GM23338 (cell line): Measurements from ENCODE around the gene ZNF148. TPM values are rescaled to one million over a fixed set of nuclear protein-coding genes. Genes with fewer than 3 reads are reported as not detected.

ENCODE experiments used
- ATAC-seq: fragments of 200-7000 bp; cut with Tn5 transposase; 3 replicates; pipeline ENCODE4 v1.9.1; 2020
- DNase-seq: peaks from one replicate; pipeline ENCODE4 v3.0.0-alpha.2; 2015; ENCODE audit warnings: low spot score
- H2AFZ ChIP-seq: fragments of 200-600 bp; sonication (generic); 2 replicates; pipeline ENCODE4 v1.8.0; 2016; ENCODE audit warnings: antibody characterized with exemption, mild to moderate bottlenecking, moderate library complexity
- H3F3A ChIP-seq: fragments of 200-600 bp; sonication (generic); replicated peaks from 2 replicates; pipeline ENCODE4 v1.8.0; 2017; ENCODE audit warnings: antibody characterized with exemption, mixed run types, low read depth
- H3K27ac ChIP-seq: fragments of 200-600 bp; sonication (generic); 2 replicates; pipeline ENCODE4 v1.6.1; 2016; ENCODE audit warnings: low read depth
- H3K27me3 ChIP-seq: fragments of 200-600 bp; sonication (generic); 2 replicates; pipeline ENCODE4 v1.8.0; 2016; ENCODE audit warnings: mild to moderate bottlenecking, mixed run types, moderate library complexity; ENCODE audit not compliant: insufficient read depth
- H3K36me3 ChIP-seq: fragments of 200-600 bp; sonication (generic); 2 replicates; pipeline ENCODE4 v1.8.0; 2016; ENCODE audit warnings: mild to moderate bottlenecking; ENCODE audit not compliant: insufficient read depth
- H3K4me1 ChIP-seq: fragments of 200-600 bp; sonication (generic); 2 replicates; pipeline ENCODE4 v1.8.0; 2016; ENCODE audit warnings: mild to moderate bottlenecking, moderate library complexity; ENCODE audit not compliant: insufficient read depth
- H3K4me2 ChIP-seq: fragments of 200-600 bp; sonication (generic); 2 replicates; pipeline ENCODE4 v1.7.1; 2017; ENCODE audit warnings: mixed run types
- H3K4me3 ChIP-seq: fragments of 200-600 bp; sonication (generic); 2 replicates; pipeline ENCODE4 v1.6.1; 2016; ENCODE audit warnings: mixed run types
- H3K79me2 ChIP-seq: fragments of 200-600 bp; sonication (generic); replicated peaks from 2 replicates; pipeline ENCODE4 v1.8.0; 2017; ENCODE audit warnings: mild to moderate bottlenecking; ENCODE audit not compliant: insufficient read depth
- H3K9me2 ChIP-seq: fragments of 200-600 bp; sonication (generic); 2 replicates; pipeline ENCODE4 v1.8.0; 2017; ENCODE audit not compliant: insufficient read depth
- H4K20me1 ChIP-seq: fragments of 200-600 bp; sonication (generic); replicated peaks from 2 replicates; pipeline ENCODE4 v1.8.0; 2017; ENCODE audit warnings: mild to moderate bottlenecking; ENCODE audit not compliant: insufficient read depth
- H3K27ac Mint-ChIP-seq: 2 replicates; pipeline ENCODE4 v1.8.0; 2020; ENCODE audit warnings: inconsistent platforms, mild to moderate bottlenecking, moderate library complexity, mixed read lengths
- H3K27me3 Mint-ChIP-seq: 3 replicates; pipeline ENCODE4 v1.8.0; 2022; ENCODE audit warnings: low read depth, mild to moderate bottlenecking, moderate library complexity, mixed read lengths, inconsistent platforms; ENCODE audit not compliant: insufficient read depth, poor library complexity
- H3K36me3 Mint-ChIP-seq: 3 replicates; pipeline ENCODE4 v1.8.0; 2021; ENCODE audit warnings: low read depth, mild to moderate bottlenecking, inconsistent platforms, moderate library complexity, mixed read lengths
- H3K4me1 Mint-ChIP-seq: 3 replicates; pipeline ENCODE4 v1.8.0; 2020; ENCODE audit warnings: mild to moderate bottlenecking, inconsistent platforms, mixed read lengths
- H3K4me3 Mint-ChIP-seq: 3 replicates; pipeline ENCODE4 v1.8.0; 2021; ENCODE audit warnings: moderate library complexity, mild to moderate bottlenecking, inconsistent platforms, mixed read lengths
- H3K9me3 Mint-ChIP-seq: 3 replicates; pipeline ENCODE4 v1.8.0; 2020; ENCODE audit warnings: moderate library complexity, mild to moderate bottlenecking, inconsistent platforms, mixed read lengths
- CREB1 ChIP-seq: fragments of 250-450 bp; sonication (Bioruptor Pico); IDR thresholded peaks from 2 replicates; pipeline ENCODE4 v1.5.0; 2020; ENCODE audit warnings: low read depth, mild to moderate bottlenecking, moderate library complexity
- EZH2 ChIP-seq: fragments of 200-600 bp; sonication (generic); IDR thresholded peaks from one replicate; pipeline ENCODE4 v1.8.0; 2017; ENCODE audit warnings: antibody characterized with exemption, mild to moderate bottlenecking, low read depth; ENCODE audit not compliant: unreplicated experiment
- EZH2phosphoT487 ChIP-seq: fragments of 200-600 bp; sonication (generic); IDR thresholded peaks from one replicate; pipeline ENCODE4 v1.8.1; 2018; ENCODE audit warnings: antibody characterized with exemption; ENCODE audit not compliant: unreplicated experiment
- JUNB ChIP-seq: IDR thresholded peaks from one replicate; pipeline ENCODE4 v1.6.1; 2016; ENCODE audit warnings: antibody characterized with exemption; ENCODE audit not compliant: unreplicated experiment
- NANOG ChIP-seq: IDR thresholded peaks from 2 replicates; pipeline ENCODE4 v1.6.1; 2016; ENCODE audit warnings: antibody characterized with exemption, borderline replicate concordance
- STAT1 ChIP-seq: IDR thresholded peaks from one replicate; pipeline ENCODE4 v1.6.1; 2016; ENCODE audit warnings: antibody characterized with exemption; ENCODE audit not compliant: unreplicated experiment
- ZNF114 ChIP-seq: fragments of 250-450 bp; sonication (Bioruptor Pico); IDR thresholded peaks from 2 replicates; pipeline ENCODE4 v1.5.0; 2020; ENCODE audit warnings: mild to moderate bottlenecking, moderate library complexity
- ZNF331 ChIP-seq: fragments of 250-450 bp; sonication (Bioruptor Pico); IDR thresholded peaks from 2 replicates; pipeline ENCODE4 v1.5.0; 2020; ENCODE audit warnings: low read depth, mild to moderate bottlenecking, moderate library complexity
- polyA plus RNA-seq: library from polyadenylated mRNA; unstranded; fragments of >200 nt; fragmentation: Nextera tagmentation; extraction: Ambion mirVana; gene quantifications from 2 replicates; pipeline ENCODE4 v1.2.1, GENCODE V29; 2016
- total RNA-seq: library from RNA; depleted of rRNA; stranded (reverse); fragments of >200 nt; shearing (Covaris generic); gene quantifications from 2 replicates; pipeline ENCODE4 v1.2.3, GENCODE V29; 2014
- TF ChIP-seq, protein P1 (sequence below): IDR thresholded peaks from one replicate; pipeline ENCODE4 v1.6.1; 2018; ENCODE audit warnings: antibody characterized with exemption; ENCODE audit not compliant: unreplicated experiment
- TF ChIP-seq, protein P2 (sequence below), 2 experiments: fragments of 200-600 bp in 1 of 2; sonication (generic) in 1 of 2; conservative IDR thresholded peaks; 2 replicates each; pipeline versions ENCODE4 v1.5.1 to v1.6.1; 2016 to 2017; ENCODE audit warnings: antibody characterized with exemption in 2 of 2, low read depth in 2 of 2, mild to moderate bottlenecking in 2 of 2, moderate library complexity in 1 of 2
- TF ChIP-seq, protein P3 (sequence below): IDR thresholded peaks from 2 replicates; pipeline ENCODE4 v1.6.1; 2016; ENCODE audit warnings: antibody characterized with exemption
- TF ChIP-seq, protein P4 (sequence below): fragments of 250-450 bp; sonication (Bioruptor Pico); IDR thresholded peaks from 2 replicates; pipeline ENCODE4 v1.5.0; 2020; ENCODE audit warnings: mild to moderate bottlenecking, moderate library complexity

ZNF148 gene
- total and polyA plus RNA-seq, 2 experiments from 2014 or later: 13.9 to 16.9 TPM

DNA sequence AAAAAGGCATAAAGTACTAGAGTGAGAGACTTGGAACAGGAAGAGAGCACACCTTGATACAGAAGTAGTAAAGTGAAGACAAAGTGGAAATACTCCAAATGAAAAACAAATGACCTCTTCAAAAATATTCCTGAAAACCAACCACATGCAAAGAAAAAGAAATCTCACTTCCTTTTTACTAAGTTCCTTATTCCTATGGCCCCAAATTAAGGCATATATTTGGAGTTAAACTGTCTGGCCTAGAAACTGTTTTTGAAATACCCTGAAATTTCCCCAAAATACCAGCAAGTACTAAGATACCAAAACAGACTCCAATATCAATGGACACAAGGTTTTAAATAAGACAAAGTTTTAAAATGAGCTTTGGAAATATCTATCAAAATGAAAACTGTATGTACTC lies 58.2 kb downstream of the ZNF148 start:
- Mint-ChIP-seq H3K27me3 (no peaks in the 10 kb centered on the region), H3K36me3 (peaks cover 5% of the 10 kb centered on the region; the same call in 1 of the 3 replicates), H3K27ac (peak overlapping the region; percentile 45), H3K4me3 (no peak overlapping the region), H3K4me1 (peaks cover 16% of the 10 kb centered on the region; the same call in 2 of the 3 replicates), H3K9me3 (no peaks in the 10 kb centered on the region)
- Histone ChIP-seq H3K36me3 (no peaks in the 10 kb centered on the region), H2AFZ (no peak overlapping the region), H3F3A (no peaks in the 10 kb centered on the region), H3K9me2 (no peaks in the 10 kb centered on the region), H3K27me3 (no peaks in the 10 kb centered on the region), H3K4me2 (no peak overlapping the region), H3K4me1 (peaks cover 21% of the 10 kb centered on the region), H3K27ac (no peak overlapping the region), H3K79me2 (no peaks in the 10 kb centered on the region; the same call in 1 of the 2 replicates), H3K4me3 (no peak overlapping the region), H4K20me1 (no peaks in the 10 kb centered on the region)
- DNase-seq (no peak), ATAC-seq (no peak)
- TF ChIP-seq ZNF114 (CRISPR knock-in tag) (no peak), NANOG (no peak), CREB1 (CRISPR knock-in tag) (no peak), ZNF331 (CRISPR knock-in tag) (no peak), STAT1 (no peak), JUNB (no peak), EZH2phosphoT487 (no peak), EZH2 (no peak)
- TF ChIP-seq, protein P1, sequence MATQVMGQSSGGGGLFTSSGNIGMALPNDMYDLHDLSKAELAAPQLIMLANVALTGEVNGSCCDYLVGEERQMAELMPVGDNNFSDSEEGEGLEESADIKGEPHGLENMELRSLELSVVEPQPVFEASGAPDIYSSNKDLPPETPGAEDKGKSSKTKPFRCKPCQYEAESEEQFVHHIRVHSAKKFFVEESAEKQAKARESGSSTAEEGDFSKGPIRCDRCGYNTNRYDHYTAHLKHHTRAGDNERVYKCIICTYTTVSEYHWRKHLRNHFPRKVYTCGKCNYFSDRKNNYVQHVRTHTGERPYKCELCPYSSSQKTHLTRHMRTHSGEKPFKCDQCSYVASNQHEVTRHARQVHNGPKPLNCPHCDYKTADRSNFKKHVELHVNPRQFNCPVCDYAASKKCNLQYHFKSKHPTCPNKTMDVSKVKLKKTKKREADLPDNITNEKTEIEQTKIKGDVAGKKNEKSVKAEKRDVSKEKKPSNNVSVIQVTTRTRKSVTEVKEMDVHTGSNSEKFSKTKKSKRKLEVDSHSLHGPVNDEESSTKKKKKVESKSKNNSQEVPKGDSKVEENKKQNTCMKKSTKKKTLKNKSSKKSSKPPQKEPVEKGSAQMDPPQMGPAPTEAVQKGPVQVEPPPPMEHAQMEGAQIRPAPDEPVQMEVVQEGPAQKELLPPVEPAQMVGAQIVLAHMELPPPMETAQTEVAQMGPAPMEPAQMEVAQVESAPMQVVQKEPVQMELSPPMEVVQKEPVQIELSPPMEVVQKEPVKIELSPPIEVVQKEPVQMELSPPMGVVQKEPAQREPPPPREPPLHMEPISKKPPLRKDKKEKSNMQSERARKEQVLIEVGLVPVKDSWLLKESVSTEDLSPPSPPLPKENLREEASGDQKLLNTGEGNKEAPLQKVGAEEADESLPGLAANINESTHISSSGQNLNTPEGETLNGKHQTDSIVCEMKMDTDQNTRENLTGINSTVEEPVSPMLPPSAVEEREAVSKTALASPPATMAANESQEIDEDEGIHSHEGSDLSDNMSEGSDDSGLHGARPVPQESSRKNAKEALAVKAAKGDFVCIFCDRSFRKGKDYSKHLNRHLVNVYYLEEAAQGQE: no peak
- TF ChIP-seq, protein P2, sequence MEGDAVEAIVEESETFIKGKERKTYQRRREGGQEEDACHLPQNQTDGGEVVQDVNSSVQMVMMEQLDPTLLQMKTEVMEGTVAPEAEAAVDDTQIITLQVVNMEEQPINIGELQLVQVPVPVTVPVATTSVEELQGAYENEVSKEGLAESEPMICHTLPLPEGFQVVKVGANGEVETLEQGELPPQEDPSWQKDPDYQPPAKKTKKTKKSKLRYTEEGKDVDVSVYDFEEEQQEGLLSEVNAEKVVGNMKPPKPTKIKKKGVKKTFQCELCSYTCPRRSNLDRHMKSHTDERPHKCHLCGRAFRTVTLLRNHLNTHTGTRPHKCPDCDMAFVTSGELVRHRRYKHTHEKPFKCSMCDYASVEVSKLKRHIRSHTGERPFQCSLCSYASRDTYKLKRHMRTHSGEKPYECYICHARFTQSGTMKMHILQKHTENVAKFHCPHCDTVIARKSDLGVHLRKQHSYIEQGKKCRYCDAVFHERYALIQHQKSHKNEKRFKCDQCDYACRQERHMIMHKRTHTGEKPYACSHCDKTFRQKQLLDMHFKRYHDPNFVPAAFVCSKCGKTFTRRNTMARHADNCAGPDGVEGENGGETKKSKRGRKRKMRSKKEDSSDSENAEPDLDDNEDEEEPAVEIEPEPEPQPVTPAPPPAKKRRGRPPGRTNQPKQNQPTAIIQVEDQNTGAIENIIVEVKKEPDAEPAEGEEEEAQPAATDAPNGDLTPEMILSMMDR (conservative IDR thresholded peaks at IDR 0.05; ENCODE audit: low read depth in 2 of 2): no peak
- TF ChIP-seq, protein P3, sequence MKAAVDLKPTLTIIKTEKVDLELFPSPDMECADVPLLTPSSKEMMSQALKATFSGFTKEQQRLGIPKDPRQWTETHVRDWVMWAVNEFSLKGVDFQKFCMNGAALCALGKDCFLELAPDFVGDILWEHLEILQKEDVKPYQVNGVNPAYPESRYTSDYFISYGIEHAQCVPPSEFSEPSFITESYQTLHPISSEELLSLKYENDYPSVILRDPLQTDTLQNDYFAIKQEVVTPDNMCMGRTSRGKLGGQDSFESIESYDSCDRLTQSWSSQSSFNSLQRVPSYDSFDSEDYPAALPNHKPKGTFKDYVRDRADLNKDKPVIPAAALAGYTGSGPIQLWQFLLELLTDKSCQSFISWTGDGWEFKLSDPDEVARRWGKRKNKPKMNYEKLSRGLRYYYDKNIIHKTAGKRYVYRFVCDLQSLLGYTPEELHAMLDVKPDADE: no peak
- TF ChIP-seq, protein P4, sequence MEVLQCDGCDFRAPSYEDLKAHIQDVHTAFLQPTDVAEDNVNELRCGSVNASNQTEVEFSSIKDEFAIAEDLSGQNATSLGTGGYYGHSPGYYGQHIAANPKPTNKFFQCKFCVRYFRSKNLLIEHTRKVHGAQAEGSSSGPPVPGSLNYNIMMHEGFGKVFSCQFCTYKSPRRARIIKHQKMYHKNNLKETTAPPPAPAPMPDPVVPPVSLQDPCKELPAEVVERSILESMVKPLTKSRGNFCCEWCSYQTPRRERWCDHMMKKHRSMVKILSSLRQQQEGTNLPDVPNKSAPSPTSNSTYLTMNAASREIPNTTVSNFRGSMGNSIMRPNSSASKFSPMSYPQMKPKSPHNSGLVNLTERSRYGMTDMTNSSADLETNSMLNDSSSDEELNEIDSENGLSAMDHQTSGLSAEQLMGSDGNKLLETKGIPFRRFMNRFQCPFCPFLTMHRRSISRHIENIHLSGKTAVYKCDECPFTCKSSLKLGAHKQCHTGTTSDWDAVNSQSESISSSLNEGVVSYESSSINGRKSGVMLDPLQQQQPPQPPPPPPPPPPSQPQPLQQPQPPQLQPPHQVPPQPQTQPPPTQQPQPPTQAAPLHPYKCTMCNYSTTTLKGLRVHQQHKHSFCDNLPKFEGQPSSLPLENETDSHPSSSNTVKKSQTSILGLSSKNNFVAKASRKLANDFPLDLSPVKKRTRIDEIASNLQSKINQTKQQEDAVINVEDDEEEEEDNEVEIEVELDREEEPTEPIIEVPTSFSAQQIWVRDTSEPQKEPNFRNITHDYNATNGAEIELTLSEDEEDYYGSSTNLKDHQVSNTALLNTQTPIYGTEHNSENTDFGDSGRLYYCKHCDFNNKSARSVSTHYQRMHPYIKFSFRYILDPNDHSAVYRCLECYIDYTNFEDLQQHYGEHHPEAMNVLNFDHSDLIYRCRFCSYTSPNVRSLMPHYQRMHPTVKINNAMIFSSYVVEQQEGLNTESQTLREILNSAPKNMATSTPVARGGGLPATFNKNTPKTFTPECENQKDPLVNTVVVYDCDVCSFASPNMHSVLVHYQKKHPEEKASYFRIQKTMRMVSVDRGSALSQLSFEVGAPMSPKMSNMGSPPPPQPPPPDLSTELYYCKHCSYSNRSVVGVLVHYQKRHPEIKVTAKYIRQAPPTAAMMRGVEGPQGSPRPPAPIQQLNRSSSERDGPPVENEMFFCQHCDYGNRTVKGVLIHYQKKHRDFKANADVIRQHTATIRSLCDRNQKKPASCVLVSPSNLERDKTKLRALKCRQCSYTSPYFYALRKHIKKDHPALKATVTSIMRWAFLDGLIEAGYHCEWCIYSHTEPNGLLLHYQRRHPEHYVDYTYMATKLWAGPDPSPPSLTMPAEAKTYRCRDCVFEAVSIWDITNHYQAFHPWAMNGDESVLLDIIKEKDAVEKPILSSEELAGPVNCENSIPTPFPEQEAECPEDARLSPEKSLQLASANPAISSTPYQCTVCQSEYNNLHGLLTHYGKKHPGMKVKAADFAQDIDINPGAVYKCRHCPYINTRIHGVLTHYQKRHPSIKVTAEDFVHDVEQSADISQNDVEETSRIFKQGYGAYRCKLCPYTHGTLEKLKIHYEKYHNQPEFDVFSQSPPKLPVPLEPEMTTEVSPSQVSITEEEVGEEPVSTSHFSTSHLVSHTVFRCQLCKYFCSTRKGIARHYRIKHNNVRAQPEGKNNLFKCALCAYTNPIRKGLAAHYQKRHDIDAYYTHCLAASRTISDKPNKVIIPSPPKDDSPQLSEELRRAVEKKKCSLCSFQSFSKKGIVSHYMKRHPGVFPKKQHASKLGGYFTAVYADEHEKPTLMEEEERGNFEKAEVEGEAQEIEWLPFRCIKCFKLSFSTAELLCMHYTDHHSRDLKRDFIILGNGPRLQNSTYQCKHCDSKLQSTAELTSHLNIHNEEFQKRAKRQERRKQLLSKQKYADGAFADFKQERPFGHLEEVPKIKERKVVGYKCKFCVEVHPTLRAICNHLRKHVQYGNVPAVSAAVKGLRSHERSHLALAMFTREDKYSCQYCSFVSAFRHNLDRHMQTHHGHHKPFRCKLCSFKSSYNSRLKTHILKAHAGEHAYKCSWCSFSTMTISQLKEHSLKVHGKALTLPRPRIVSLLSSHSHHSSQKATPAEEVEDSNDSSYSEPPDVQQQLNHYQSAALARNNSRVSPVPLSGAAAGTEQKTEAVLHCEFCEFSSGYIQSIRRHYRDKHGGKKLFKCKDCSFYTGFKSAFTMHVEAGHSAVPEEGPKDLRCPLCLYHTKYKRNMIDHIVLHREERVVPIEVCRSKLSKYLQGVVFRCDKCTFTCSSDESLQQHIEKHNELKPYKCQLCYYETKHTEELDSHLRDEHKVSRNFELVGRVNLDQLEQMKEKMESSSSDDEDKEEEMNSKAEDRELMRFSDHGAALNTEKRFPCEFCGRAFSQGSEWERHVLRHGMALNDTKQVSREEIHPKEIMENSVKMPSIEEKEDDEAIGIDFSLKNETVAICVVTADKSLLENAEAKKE: no peak
